Activated CD8-positive, alpha-beta memory T cell treated with anti-CD3 and anti-CD28 coated beads, Interleukin-2, amount 50 U/mL, for 1 hour (primary cell): ENCODE data around the gene BAHCC1.

Source experiments
- DNase-seq: peaks from one replicate; pipeline ENCODE4 v3.0.0-alpha.2; 2020; ENCODE audit errors: extremely low read depth

Gene BAHCC1

GRCh38 chr17:81427173-81428120, 32.2 kb downstream of the BAHCC1 start:
- DNase-seq = no peak

GRCh38 chr17:81428121-81428515, 32.9 kb downstream of the BAHCC1 start:
- DNase-seq = no peak

- DNase-seq = no peak
Measured at GRCh38 chr17:81428516-81428915, 33.3 kb downstream of the BAHCC1 start.

- DNase-seq = no peak
Measured at GRCh38 chr17:81428948-81429774, 33.9 kb downstream of the BAHCC1 start.

GRCh38 chr17:81429821-81430551, 34.7 kb downstream of the BAHCC1 start:
- no peak for DNase-seq

GRCh38 chr17:81431545-81432482, 36.6 kb downstream of the BAHCC1 start:
- DNase-seq = no peak

GRCh38 chr17:81432941-81433340, 37.7 kb downstream of the BAHCC1 start:
- no peak for DNase-seq

GRCh38 chr17:81433656-81434055, 38.4 kb downstream of the BAHCC1 start:
- DNase-seq = no peak

GRCh38 chr17:81434072-81434471, 38.8 kb downstream of the BAHCC1 start:
- DNase-seq = no peak

- no peak for DNase-seq
Measured at GRCh38 chr17:81434681-81435417, 39.6 kb downstream of the BAHCC1 start.

GRCh38 chr17:81435652-81436293, 40.5 kb downstream of the BAHCC1 start:
- DNase-seq = no peak

GRCh38 chr17:81436294-81436849, 41.1 kb downstream of the BAHCC1 start:
- no peak for DNase-seq

GRCh38 chr17:81437191-81437651, 42.0 kb downstream of the BAHCC1 start:
- no peak for DNase-seq

- no peak for DNase-seq
Measured at GRCh38 chr17:81438007-81438659, 42.9 kb downstream of the BAHCC1 start.

- no peak for DNase-seq
Measured at GRCh38 chr17:81438688-81439087, 43.4 kb downstream of the BAHCC1 start.

- DNase-seq = no peak
Measured at GRCh38 chr17:81440051-81440471, 44.8 kb downstream of the BAHCC1 start.

- DNase-seq = no peak
Measured at GRCh38 chr17:81440511-81441244, 45.4 kb downstream of the BAHCC1 start.

- no peak for DNase-seq
Measured at GRCh38 chr17:81442791-81443190, 47.5 kb downstream of the BAHCC1 start.
